ENCODE measurements around the gene PPP6C. TPM values are rescaled to one million over a fixed set of nuclear protein-coding genes. Genes with fewer than 3 reads are reported as not detected.

PPP6C gene
- total and polyA plus RNA-seq, 2 of the 13 experiments (the other 11 are each of a cell fraction or from before 2014, with no cell fraction given): 18.5 to 20.9 TPM

DNA sequence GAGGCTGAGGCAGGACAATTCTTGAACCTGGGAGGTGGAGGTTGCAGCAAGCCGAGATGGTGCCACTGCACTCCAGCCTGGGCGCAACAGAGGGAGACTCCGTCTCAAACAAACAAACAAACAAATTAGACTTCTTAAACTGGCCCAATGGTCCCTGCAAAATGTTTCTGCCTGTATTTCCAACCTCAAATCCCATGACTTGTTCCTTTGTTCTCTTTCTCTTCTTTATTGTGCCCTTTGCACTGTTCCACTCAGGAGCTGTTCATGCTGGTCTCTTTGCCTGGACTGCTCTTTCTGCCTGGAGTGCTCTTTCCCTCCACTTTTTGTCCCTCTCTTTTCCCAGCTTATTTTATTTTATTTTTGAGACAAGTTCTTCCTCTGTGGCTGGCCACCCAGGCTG, 14.9 kb upstream of the PPP6C start (continued):
- peak; percentile 34; the same call in 1 of the 2 replicates for TF ChIP-seq ZNF574 (CRISPR knock-in tag; IDR thresholded peaks at IDR 0.05)

DNA sequence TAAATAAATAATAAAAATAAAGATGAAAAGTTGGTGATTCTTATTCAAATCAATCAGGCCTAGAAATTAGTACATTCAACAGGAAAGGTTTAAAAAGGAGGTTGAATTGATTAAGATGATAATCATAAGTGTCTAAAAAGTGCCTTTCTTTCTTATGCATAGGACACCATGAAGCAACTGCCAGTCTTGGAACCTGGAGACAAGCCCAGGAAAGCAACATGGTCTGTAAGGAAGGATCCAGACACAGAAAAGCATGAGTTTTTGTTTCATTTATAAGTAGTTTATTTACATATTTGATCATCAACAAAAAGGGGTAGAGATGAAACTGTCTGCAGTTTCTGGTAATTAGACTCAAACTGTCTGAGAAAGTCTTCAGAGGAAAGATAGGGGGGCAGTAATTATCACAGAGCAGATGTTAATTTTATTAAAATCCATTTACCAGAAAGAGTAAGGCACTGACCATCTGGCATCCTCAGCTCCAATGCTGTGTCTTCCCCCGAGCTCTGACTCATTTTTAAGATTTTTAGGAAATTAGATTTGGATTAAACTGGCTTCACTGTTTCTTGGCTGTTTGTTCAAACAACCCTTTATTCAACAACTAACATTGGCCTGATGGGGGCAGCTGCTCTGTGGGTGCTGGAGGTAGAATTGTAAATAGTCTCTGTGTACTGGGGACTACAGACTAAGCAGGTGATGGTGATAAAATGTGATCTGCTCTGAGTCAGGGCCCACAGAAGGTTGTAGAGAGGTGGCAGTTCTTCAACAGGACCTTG, 13.4 kb upstream of the PPP6C start:
- H3K27me3 ChIP-seq (ENCODE audit: control insufficient read depth in 1 of 2, insufficient read depth in 2 of 2, low read length in 2 of 2): no peaks in the 10 kb centered on the region
- H3K4me1 ChIP-seq (ENCODE audit: insufficient read depth, low read length): peaks cover 47% of the 10 kb centered on the region
- in situ Hi-C loops (cut with HindIII; ENCODE audit: extremely low pct_ligation_motif_present, low pct_unique_long_range_greater_than_20kb): no loop called here
- ATAC-seq: no peak
- no peak overlapping the region for H3K4me3 ChIP-seq (replicated peaks in 1 of 3; ENCODE audit: insufficient read depth in 1 of 3, low read depth in 2 of 3, low read length in 3 of 3)
- ChIA-PET CTCF (ENCODE audit: low intra/inter-chr PET ratio, low total read pairs) (no interaction called here), POLR2A (interaction anchor here (3.2 kb wide), 1 partner anchor 38 kb away, joined by 20 read pairs; the partner anchor contains the start of gene HSPA5)
- no peak overlapping the region for H3K9ac ChIP-seq (ENCODE audit: insufficient read depth, low read depth, low read length)
- TSS peak; percentile 22 for BruUV-seq (replicated peaks)
- peak overlapping the region; percentile 47 for H3K4me2 ChIP-seq (ENCODE audit: low read depth, low read length)
- H3K27ac ChIP-seq (ENCODE audit: extremely low read length, insufficient read depth, low read length): peak overlapping the region; percentile 47
- 86% methylated on average over 1 of the region's 1 CpG for WGBS (ENCODE audit: low lambda C conversion rate)
- H3K9me3 ChIP-seq (ENCODE audit: low read length): no peaks in the 10 kb centered on the region
- H4K20me1 ChIP-seq (ENCODE audit: insufficient read depth, low read length): no peaks in the 10 kb centered on the region
- FAIRE-seq: no peak
- no peak overlapping the region for H2AFZ ChIP-seq (ENCODE audit: low read length)
- peaks cover 8 to 23% of the 10 kb centered on the region in 2 experiments for H3K36me3 ChIP-seq (replicated peaks in 1 of 2; ENCODE audit: control insufficient read depth in 1 of 2, insufficient read depth in 2 of 2, low read length in 2 of 2)
- H3K79me2 ChIP-seq (ENCODE audit: insufficient read depth, low read length): peaks cover 10% of the 10 kb centered on the region
- intact Hi-C loops (cut with micrococcal nuclease; ENCODE audit: unreplicated experiment): no loop called here
- peak; percentile 40 for DNase-seq (ENCODE audit: low spot score)
- TF ChIP-seq PBX2 (CRISPR knock-in tag; IDR thresholded peaks at IDR 0.05): no peak
- TF ChIP-seq ZNF766 (CRISPR knock-in tag; IDR thresholded peaks at IDR 0.05; ENCODE audit: borderline replicate concordance): no peak
- peak; percentile 14; the same call in 1 of the 2 replicates for TF ChIP-seq SAP130 (CRISPR knock-in tag; IDR thresholded peaks at IDR 0.05; ENCODE audit: low read depth)
- no peak for TF ChIP-seq NCOR1 (IDR thresholded peaks at IDR 0.05; ENCODE audit: borderline replicate concordance, low read length)
- no peak for TF ChIP-seq ZNF674 (CRISPR knock-in tag; IDR thresholded peaks at IDR 0.05; ENCODE audit: low read depth)
- no peak for TF ChIP-seq ZNF549 (CRISPR knock-in tag; IDR thresholded peaks at IDR 0.05)
- TF ChIP-seq RELA (CRISPR knock-in tag; IDR thresholded peaks at IDR 0.05): no peak
- 0 out of 2 replicates have a peak, but pooled peaks have one; percentile 10 for TF ChIP-seq MED1 (CRISPR knock-in tag; IDR thresholded peaks at IDR 0.05)
- TF ChIP-seq THAP11 (CRISPR knock-in tag; IDR thresholded peaks at IDR 0.05): no peak
- no peak for TF ChIP-seq STAG1 (CRISPR knock-in tag; IDR thresholded peaks at IDR 0.05)
- no peak for TF ChIP-seq MED13 (CRISPR knock-in tag; IDR thresholded peaks at IDR 0.05)
- no peak for TF ChIP-seq ZNF451 (CRISPR knock-in tag; IDR thresholded peaks at IDR 0.05)
- peak; percentile 59; the same call in 1 of the 2 replicates for TF ChIP-seq FOXA3 (CRISPR knock-in tag; IDR thresholded peaks at IDR 0.05)
- no peak for TF ChIP-seq FOXP1 (IDR thresholded peaks at IDR 0.05)
- 0 out of 2 replicates have a peak, but pooled peaks have one; percentile 34 for TF ChIP-seq FOXP1 (CRISPR knock-in tag; IDR thresholded peaks at IDR 0.05)
- no peak for TF ChIP-seq RBM39 (IDR thresholded peaks at IDR 0.05; ENCODE audit: low read depth, low read length, poor library complexity, severe bottlenecking)
- TF ChIP-seq RBFOX2 (IDR thresholded peaks at IDR 0.05; ENCODE audit: low read depth, low read length): peak; percentile 41; the same call in 1 of the 2 replicates
- no peak for TF ChIP-seq ZNF138 (CRISPR knock-in tag; IDR thresholded peaks at IDR 0.05; ENCODE audit: low read depth)
